Thyroid gland (tissue), 4 donors: Measurements from ENCODE around the gene NFATC2. TPM values are rescaled to one million over a fixed set of nuclear protein-coding genes. Genes with fewer than 3 reads are reported as not detected.
A peak's percentile ranks its signal among the peaks of the same experiment; 100 is the strongest.
"Not testable (repeated sequence)": the region's sequence is repeated elsewhere in the genome, so short reads cannot be mapped to it uniquely, and the experiment has no call there.

Experiments used
- DNase-seq, 2 donors: peaks; one replicate each; pipeline ENCODE4 v3.0.0-alpha.2; 2019
- H3K27ac ChIP-seq, 3 donors: fragments of 200-600 bp; sonication (generic); 1 replicate in 2 of 3; 2 replicates in 1 of 3; pipeline ENCODE4 v1.5.1; 2016 to 2019; ENCODE audit warnings: mild to moderate bottlenecking in 1 of 3, moderate library complexity in 1 of 3
- H3K27me3 ChIP-seq: fragments of 200-600 bp; sonication (generic); one replicate; pipeline ENCODE4 v1.5.1; 2019
- H3K36me3 ChIP-seq, 2 donors: fragments of 200-600 bp; sonication (generic); one replicate each; pipeline ENCODE4 v1.5.1; 2016 to 2019
- H3K4me1 ChIP-seq, 2 donors: fragments of 200-600 bp; sonication (generic); one replicate each; pipeline ENCODE4 v1.5.1; 2017 to 2019
- H3K4me3 ChIP-seq, 3 donors: fragments of 200-600 bp; sonication (generic); replicated peaks in 1 of 3; 1 replicate in 2 of 3; 2 replicates in 1 of 3; pipeline ENCODE4 v1.5.1; 2016; ENCODE audit warnings: mild to moderate bottlenecking in 1 of 3
- H3K9me3 ChIP-seq: fragments of 200-600 bp; sonication (generic); one replicate; pipeline ENCODE4 v1.5.1; 2017
- POLR2A ChIP-seq, 2 donors: fragments of 450-650 bp; IDR thresholded peaks; one replicate each; pipeline ENCODE4 v1.6.1; 2017; ENCODE audit warnings: antibody characterized with exemption in 2 of 2, mild to moderate bottlenecking in 2 of 2, moderate library complexity in 1 of 2
- WGBS, 2 donors: methylation state at CpG; one replicate each; pipeline ENCODE4 v1.1.5; 2017; 5-methylcytosine and 5-hydroxymethylcytosine counted together
- intact Hi-C: fragments of 100-400 bp; cut with DNase I; formaldehyde crosslinking; loops from one replicate; pipeline ENCODE4 v1.15.1; 2023
- total RNA-seq, 4 donors: library from RNA; depleted of rRNA; stranded (reverse); fragments of >200 nt; gene quantifications; one replicate each; pipeline ENCODE4 v1.2.3, GENCODE V29; 2016
- TF ChIP-seq, protein P1 (sequence below), 6 experiments: fragments of 200-600 bp in 3 of 6; fragments of 450-650 bp in 3 of 6; sonication (generic) in 3 of 6; IDR thresholded peaks; one replicate each; pipeline ENCODE4 v1.5.1; 2016 to 2019; ENCODE audit warnings: antibody characterized with exemption in 6 of 6, mild to moderate bottlenecking in 2 of 6, inconsistent platforms in 1 of 6, moderate library complexity in 1 of 6

NFATC2 gene
- total RNA-seq, 4 donors from 2014 or later = 7.5 to 12.6 (median 8.5) TPM

- Histone ChIP-seq H3K27me3 (no peaks in the 10 kb centered on the region), H3K4me3 (no peak overlapping the region), H3K27ac (no peak overlapping the region), H3K9me3 (no peaks in the 10 kb centered on the region), H3K36me3 (no peaks in the 10 kb centered on the region), H3K4me1 (peaks cover 17 to 29% of the 10 kb centered on the region in 2 donors)
- TF ChIP-seq, protein P1, sequence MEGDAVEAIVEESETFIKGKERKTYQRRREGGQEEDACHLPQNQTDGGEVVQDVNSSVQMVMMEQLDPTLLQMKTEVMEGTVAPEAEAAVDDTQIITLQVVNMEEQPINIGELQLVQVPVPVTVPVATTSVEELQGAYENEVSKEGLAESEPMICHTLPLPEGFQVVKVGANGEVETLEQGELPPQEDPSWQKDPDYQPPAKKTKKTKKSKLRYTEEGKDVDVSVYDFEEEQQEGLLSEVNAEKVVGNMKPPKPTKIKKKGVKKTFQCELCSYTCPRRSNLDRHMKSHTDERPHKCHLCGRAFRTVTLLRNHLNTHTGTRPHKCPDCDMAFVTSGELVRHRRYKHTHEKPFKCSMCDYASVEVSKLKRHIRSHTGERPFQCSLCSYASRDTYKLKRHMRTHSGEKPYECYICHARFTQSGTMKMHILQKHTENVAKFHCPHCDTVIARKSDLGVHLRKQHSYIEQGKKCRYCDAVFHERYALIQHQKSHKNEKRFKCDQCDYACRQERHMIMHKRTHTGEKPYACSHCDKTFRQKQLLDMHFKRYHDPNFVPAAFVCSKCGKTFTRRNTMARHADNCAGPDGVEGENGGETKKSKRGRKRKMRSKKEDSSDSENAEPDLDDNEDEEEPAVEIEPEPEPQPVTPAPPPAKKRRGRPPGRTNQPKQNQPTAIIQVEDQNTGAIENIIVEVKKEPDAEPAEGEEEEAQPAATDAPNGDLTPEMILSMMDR (IDR thresholded peaks at IDR 0.05) = no peak
- WGBS, 2 donors = 89 to 95% methylated on average over 2 of the region's 2 CpGs
- intact Hi-C loops = no loop called here
- no peak for DNase-seq
Measured at GRCh38 chr20:51545515-51545914, 3.0 kb upstream of the NFATC2 start.

DNA sequence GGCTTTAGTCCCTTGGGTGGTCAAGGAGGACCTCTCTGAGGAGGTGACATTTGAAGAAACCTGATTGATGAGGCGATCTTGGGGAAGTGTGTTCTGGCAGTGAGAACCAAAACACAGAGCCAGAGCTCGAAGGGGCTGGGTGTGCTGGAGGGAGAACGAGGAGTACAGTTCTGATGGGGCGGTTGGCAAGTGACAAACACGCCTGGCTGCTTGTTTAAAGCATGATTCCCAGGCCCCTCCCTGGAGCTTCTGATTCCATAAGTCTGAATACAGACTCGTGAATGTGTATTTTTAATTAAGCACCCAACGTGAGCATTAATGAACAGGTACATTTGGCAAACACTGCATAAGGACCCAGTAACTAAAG is 886 bp upstream of the NFATC2 start:
- Histone ChIP-seq H3K27ac (peak overlapping the region in 2 of 3 donors; percentile 39 to 93), H3K9me3 (no peaks in the 10 kb centered on the region), H3K36me3 (no peaks in the 10 kb centered on the region), H3K4me1 (peaks cover 17 to 29% of the 10 kb centered on the region in 2 donors), H3K4me3 (no peak overlapping the region), H3K27me3 (no peaks in the 10 kb centered on the region)
- intact Hi-C loops = no loop called here
- WGBS, 2 donors = 49 to 52% methylated on average over 7 of the region's 7 CpGs
- peak; percentile 45 to 53 for DNase-seq
- TF ChIP-seq POLR2A (IDR thresholded peaks at IDR 0.05) = no peak
- TF ChIP-seq, protein P1 (IDR thresholded peaks at IDR 0.05) = no peak

GRCh38 chr20:51542033-51542570 is 417 bp downstream of the NFATC2 start:
- Histone ChIP-seq H3K4me1 (peaks cover 17 to 29% of the 10 kb centered on the region in 2 donors), H3K27ac (peak overlapping the region; percentile 87 to 93 (median 90)), H3K9me3 (no peaks in the 10 kb centered on the region), H3K27me3 (no peaks in the 10 kb centered on the region), H3K4me3 (peak overlapping the region; percentile 10 to 61 (median 43)), H3K36me3 (no peaks in the 10 kb centered on the region)
- WGBS, 2 donors = 14 to 16% methylated on average over 8 to 13 of the region's 29 CpGs
- peak; percentile 68 to 73 for DNase-seq
- intact Hi-C loops = no loop called here
- TF ChIP-seq, protein P1 (IDR thresholded peaks at IDR 0.05) = peak in 3 of 6 experiments; percentile 23 to 34 (median 24)
- no peak for TF ChIP-seq POLR2A (IDR thresholded peaks at IDR 0.05)

DNA sequence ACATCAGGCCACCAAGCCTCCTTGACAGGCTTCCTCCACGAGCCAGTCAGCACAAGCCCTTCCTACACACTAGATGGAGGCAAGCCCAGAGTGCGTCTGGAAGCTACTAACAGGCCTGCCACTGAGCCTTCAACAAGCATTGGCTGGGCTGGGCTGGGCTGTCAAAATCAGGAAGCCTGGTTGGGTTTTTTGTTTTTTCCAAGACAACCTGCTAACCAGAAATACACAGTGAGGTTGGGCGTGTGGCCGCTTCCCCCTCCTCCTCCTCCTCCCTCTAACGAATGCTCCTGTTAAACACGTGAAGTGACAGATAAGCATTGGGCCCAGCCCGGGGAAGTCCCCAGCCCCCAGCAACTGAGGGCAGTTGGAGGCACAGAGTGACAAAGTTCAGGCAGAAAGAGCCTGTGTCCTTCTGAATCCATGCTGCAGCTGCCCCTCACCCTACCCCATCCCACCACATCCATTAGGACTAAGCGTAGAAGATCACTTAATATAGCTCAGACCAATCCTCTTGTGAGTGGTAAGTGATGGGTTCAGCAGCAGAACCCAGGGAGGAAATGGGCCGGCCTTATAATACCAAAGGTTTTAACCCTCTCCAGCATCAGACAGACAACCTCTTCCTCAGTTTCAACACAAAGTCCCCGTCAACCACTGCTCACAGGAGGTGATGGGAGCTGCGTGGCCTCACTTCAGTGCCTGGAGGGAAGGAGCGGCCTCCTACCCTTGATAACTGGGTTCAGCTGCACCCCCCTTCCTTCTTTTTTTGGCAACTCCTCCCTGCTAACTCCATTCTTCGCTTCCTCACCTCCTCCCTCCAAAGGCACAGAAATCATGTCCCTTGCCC is 1.1 kb downstream of the NFATC2 start:
- WGBS, 2 donors = 25 to 27% methylated on average over 12 to 13 of the region's 13 CpGs
- TF ChIP-seq, protein P1 (IDR thresholded peaks at IDR 0.05) = no peak
- peak in 1 of 2 donors; percentile 50 for TF ChIP-seq POLR2A (IDR thresholded peaks at IDR 0.05)

GRCh38 chr20:51540580-51540979 is 1.9 kb downstream of the NFATC2 start:
- 71% methylated on average over 6 of the region's 6 CpGs for WGBS, 2 donors
- TF ChIP-seq POLR2A (IDR thresholded peaks at IDR 0.05) = no peak
- TF ChIP-seq, protein P1 (IDR thresholded peaks at IDR 0.05) = no peak
- intact Hi-C loops = no loop called here

More for the DNA sequence above, 1.1 kb downstream of the NFATC2 start:
- peak overlapping the region in 1 of 3 donors; percentile 61 for H3K4me3 ChIP-seq
- peaks cover 17 to 29% of the 10 kb centered on the region in 2 donors for H3K4me1 ChIP-seq
- H3K9me3 ChIP-seq = no peaks in the 10 kb centered on the region
- no peaks in the 10 kb centered on the region for H3K36me3 ChIP-seq
- DNase-seq = peak; percentile 89 to 92
- intact Hi-C loops = no loop called here
- no peaks in the 10 kb centered on the region for H3K27me3 ChIP-seq
- peak overlapping the region; percentile 87 to 93 (median 90) for H3K27ac ChIP-seq

DNA sequence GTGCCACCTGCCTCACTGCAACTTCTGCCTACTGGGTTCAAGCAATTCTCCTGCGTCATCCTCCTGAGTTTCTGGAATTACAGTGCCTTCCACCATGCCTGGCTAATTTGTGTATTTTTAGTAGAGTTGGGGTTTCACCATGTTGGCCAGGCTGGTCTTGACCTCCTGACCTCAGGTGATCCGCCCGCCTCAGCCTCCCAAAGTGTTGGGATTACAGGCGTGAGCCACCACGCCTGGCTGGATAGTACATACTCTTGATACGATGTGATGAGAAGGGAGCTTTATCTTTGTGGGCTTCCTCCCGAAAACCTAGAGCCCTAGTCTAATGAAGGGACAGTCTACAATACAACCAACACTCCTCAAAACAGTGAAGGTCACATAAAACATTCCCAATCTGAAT is 2.4 kb downstream of the NFATC2 start:
- H3K27me3 ChIP-seq, H3K27ac ChIP-seq, H3K9me3 ChIP-seq, DNase-seq, H3K4me3 ChIP-seq, H3K36me3 ChIP-seq, intact Hi-C loops: not testable (repeated sequence)
- peaks cover 17 to 29% of the 10 kb centered on the region in 2 donors for H3K4me1 ChIP-seq
- WGBS, 2 donors = 80 to 88% methylated on average over 7 of the region's 7 CpGs

More at GRCh38 chr20:51540580-51540979, 1.9 kb downstream of the NFATC2 start:
- no peak overlapping the region for H3K4me3 ChIP-seq
- no peaks in the 10 kb centered on the region for H3K36me3 ChIP-seq
- H3K9me3 ChIP-seq = no peaks in the 10 kb centered on the region
- H3K4me1 ChIP-seq = peaks cover 17 to 29% of the 10 kb centered on the region in 2 donors
- no peak for DNase-seq
- no peaks in the 10 kb centered on the region for H3K27me3 ChIP-seq
- peak overlapping the region; percentile 4 to 93 (median 87) for H3K27ac ChIP-seq
